Gastrocnemius medialis (tissue), 4 donors: Measurements from ENCODE around the gene ZNF23.

Experiments used
- CTCF ChIP-seq, 5 experiments: fragments of 450-650 bp in 3 of 5; fragments of 200-600 bp in 2 of 5; sonication (generic) in 2 of 5; IDR thresholded peaks in 4 of 5; conservative IDR thresholded peaks in 1 of 5; 1 replicate in 4 of 5; 2 replicates in 1 of 5; pipeline ENCODE4 v1.5.1; 2016 to 2019; ENCODE audit warnings: antibody characterized with exemption in 5 of 5, mild to moderate bottlenecking in 3 of 5, moderate library complexity in 3 of 5
- POLR2A ChIP-seq, 2 donors: fragments of 450-650 bp; IDR thresholded peaks; one replicate each; pipeline ENCODE4 v1.6.1; 2017; ENCODE audit warnings: antibody characterized with exemption in 2 of 2, mild to moderate bottlenecking in 2 of 2, moderate library complexity in 2 of 2

- no peak for TF ChIP-seq CTCF (IDR thresholded peaks at IDR 0.05 in 4 of 5, conservative IDR thresholded peaks at IDR 0.05 in 1 of 5)
- TF ChIP-seq POLR2A (IDR thresholded peaks at IDR 0.05) = no peak
Measured at GRCh38 chr16:71423865-71424264, 38.2 kb downstream of the ZNF23 start.
